Lower leg skin (tissue), 4 donors: Measurements from ENCODE around the gene PLCH2. TPM values are rescaled to one million over a fixed set of nuclear protein-coding genes. Genes with fewer than 3 reads are reported as not detected.

ENCODE experiments used
- DNase-seq, 2 donors: peaks; one replicate each; pipeline ENCODE4 v3.0.0-alpha.2; 2019; ENCODE audit warnings: low spot score in 2 of 2
- H3K4me3 ChIP-seq: fragments of 200-600 bp; sonication (generic); 2 replicates; pipeline ENCODE4 v1.5.1; 2017; ENCODE audit warnings: mild to moderate bottlenecking, low read depth; ENCODE audit not compliant: poor library complexity, severe bottlenecking
- POLR2A ChIP-seq, 2 donors: fragments of 450-650 bp; IDR thresholded peaks; one replicate each; pipeline ENCODE4 v1.6.1; 2016 to 2017; ENCODE audit warnings: antibody characterized with exemption in 2 of 2, mild to moderate bottlenecking in 1 of 2, moderate library complexity in 1 of 2
- WGBS, 2 donors: methylation state at CpG; one replicate each; pipeline ENCODE4 v1.1.5; 2018; 5-methylcytosine and 5-hydroxymethylcytosine counted together
- intact Hi-C: fragments of 100-400 bp; cut with DNase I; formaldehyde crosslinking; loops from one replicate; pipeline ENCODE4 v1.15.0; 2023; ENCODE audit warnings: low total_unique reads
- total RNA-seq, 4 donors: library from RNA; depleted of rRNA; stranded (reverse); fragments of >200 nt; gene quantifications; one replicate each; pipeline ENCODE4 v1.1.0, GENCODE V29; 2016
- TF ChIP-seq, protein P1 (sequence below), 3 donors: fragments of 450-650 bp; IDR thresholded peaks; one replicate each; pipeline ENCODE4 v1.5.1; 2016; ENCODE audit warnings: antibody characterized with exemption in 3 of 3, mild to moderate bottlenecking in 3 of 3, moderate library complexity in 2 of 3

The PLCH2 gene
- total RNA-seq, 4 donors from 2014 or later: 83.2 to 170 (median 115) TPM

DNA sequence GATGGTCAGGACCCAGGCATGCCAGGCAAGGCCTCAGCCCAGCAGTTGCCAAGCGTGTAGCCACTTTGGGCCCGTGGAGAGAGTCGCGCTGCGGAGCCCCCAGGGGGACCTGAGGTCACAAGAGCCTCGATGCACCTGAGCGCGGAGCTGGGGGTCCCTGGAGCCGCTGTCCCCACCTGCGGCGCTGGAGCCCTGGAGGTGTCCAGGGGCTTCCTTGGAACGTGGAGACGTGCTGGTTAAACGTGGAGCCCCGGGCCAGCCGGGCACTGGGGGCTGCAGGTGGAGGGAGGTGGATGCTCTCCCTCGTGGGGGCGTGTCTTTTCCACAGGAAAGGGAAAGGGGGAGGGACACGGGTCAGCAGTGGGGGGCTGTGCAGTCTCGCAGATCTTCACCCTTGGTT, 3.1 kb downstream of the PLCH2 start:
- TF ChIP-seq, protein P1, sequence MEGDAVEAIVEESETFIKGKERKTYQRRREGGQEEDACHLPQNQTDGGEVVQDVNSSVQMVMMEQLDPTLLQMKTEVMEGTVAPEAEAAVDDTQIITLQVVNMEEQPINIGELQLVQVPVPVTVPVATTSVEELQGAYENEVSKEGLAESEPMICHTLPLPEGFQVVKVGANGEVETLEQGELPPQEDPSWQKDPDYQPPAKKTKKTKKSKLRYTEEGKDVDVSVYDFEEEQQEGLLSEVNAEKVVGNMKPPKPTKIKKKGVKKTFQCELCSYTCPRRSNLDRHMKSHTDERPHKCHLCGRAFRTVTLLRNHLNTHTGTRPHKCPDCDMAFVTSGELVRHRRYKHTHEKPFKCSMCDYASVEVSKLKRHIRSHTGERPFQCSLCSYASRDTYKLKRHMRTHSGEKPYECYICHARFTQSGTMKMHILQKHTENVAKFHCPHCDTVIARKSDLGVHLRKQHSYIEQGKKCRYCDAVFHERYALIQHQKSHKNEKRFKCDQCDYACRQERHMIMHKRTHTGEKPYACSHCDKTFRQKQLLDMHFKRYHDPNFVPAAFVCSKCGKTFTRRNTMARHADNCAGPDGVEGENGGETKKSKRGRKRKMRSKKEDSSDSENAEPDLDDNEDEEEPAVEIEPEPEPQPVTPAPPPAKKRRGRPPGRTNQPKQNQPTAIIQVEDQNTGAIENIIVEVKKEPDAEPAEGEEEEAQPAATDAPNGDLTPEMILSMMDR (IDR thresholded peaks at IDR 0.05): no peak
- TF ChIP-seq POLR2A (IDR thresholded peaks at IDR 0.05): no peak
- intact Hi-C loops: no loop called here
- no peak for DNase-seq
- WGBS, 2 donors: 80 to 86% methylated on average over 20 of the region's 20 CpGs
- H3K4me3 ChIP-seq: no peak overlapping the region

DNA sequence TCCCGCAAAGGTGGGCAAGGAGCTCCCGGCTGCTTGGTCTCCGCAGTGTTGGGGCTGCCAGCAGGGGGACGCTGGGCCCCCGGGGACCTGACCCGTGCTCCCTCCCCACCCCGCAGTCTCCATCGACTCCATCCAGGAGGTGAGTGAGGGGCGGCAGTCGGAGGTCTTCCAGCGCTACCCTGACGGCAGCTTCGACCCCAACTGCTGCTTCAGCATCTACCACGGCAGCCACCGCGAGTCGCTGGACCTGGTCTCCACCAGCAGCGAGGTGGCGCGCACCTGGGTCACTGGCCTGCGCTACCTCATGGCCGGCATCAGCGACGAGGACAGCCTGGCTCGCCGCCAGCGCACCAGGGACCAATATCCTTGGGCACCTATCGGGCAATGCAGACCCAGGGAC, 3.5 kb downstream of the PLCH2 start:
- DNase-seq: no peak
- no peak for TF ChIP-seq POLR2A (IDR thresholded peaks at IDR 0.05)
- TF ChIP-seq, protein P1 (IDR thresholded peaks at IDR 0.05): no peak
- 86 to 94% methylated on average over 8 to 28 of the region's 28 CpGs for WGBS, 2 donors
- no peak overlapping the region for H3K4me3 ChIP-seq
- intact Hi-C loops: no loop called here

DNA sequence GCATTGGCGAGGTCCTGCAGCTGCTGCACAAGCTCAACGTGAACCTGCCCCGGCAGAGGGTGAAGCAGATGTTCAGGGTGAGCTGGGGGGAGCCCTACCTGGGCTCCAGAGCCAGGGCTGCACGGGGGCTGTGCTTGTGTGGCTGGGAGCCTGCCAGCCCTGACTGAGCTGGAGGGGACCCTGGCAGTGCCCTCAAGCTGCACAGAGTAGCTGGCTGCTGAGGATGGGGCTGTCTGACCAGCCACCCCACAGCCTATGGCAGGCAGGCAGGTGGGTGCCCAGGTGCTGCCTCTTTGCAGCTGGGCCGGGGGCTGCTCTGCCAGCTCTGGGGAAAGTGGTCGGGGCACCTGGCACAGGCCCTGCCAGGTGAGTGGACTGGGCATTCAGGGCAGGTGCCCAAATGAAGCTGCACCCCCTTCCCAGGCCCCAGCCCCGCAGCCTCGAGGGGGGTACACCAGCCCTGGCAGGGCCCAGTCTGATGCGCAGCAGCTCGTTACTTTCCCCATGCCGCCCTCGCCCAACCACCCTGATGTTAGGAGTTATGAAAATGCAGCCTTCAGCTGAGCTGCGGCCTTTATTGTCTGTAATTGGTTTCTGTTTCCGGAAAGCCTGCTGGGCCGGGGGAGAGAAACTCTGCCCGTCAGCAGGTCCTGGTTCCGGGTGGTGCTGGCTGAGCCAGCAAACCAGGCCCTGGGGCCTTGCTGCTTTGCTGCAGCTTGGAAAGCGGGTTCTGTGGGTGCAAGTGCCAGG, 4.3 kb downstream of the PLCH2 start:
- TF ChIP-seq, protein P1 (IDR thresholded peaks at IDR 0.05): no peak
- TF ChIP-seq POLR2A (IDR thresholded peaks at IDR 0.05): no peak
- intact Hi-C loops: no loop called here
- 34 to 65% methylated on average over 7 to 17 of the region's 18 CpGs for WGBS, 2 donors
- no peak for DNase-seq
- H3K4me3 ChIP-seq: no peak overlapping the region

DNA sequence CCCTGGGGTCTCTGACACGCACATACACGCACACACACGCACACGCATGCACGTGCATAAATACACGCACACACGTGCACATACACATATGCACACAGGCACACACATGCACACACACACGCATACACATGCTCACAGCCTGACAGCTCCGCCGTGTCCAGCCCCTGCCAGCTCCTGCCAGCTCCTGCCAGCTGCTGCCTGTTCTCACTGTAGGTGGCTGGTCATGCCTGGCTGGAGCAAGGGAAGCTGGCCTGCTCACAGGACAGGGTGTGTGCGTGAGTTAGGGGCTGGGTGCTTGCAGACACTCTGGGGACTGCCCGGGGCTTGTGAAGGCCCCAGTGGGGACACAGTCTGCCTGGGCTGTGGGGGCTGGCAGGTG, 4.9 kb downstream of the PLCH2 start:
- peak in 1 of 2 donors; percentile 29 for DNase-seq
- no peak overlapping the region for H3K4me3 ChIP-seq
- intact Hi-C loops: no loop called here
- TF ChIP-seq, protein P1 (IDR thresholded peaks at IDR 0.05): no peak
- no peak for TF ChIP-seq POLR2A (IDR thresholded peaks at IDR 0.05)
- WGBS, 2 donors: 45 to 65% methylated on average over 11 to 12 of the region's 12 CpGs

DNA sequence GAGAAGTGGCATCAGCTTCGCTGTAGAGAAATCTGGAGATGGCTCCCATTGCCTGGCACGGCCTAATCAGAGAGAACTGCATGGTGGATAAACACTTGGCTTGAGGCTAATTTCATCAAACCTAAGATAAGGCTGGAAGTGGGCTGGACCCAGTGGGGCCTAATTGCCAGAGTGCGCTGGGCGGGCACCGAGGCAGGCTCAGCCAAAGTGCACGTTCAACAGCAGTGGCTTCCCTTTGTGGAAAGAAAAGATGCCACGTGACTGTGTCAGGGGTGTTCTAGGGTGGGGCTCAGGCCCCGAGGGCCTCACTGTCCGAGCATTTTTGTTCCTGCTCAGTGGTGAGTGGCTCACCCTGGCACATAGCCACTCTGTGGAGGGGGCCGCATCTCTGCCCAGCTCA, 5.8 kb downstream of the PLCH2 start:
- 41 to 43% methylated on average over 10 of the region's 10 CpGs for WGBS, 2 donors
- DNase-seq: no peak
- no peak overlapping the region for H3K4me3 ChIP-seq
- intact Hi-C loops: no loop called here
- TF ChIP-seq POLR2A (IDR thresholded peaks at IDR 0.05): no peak
- TF ChIP-seq, protein P1 (IDR thresholded peaks at IDR 0.05): no peak

DNA sequence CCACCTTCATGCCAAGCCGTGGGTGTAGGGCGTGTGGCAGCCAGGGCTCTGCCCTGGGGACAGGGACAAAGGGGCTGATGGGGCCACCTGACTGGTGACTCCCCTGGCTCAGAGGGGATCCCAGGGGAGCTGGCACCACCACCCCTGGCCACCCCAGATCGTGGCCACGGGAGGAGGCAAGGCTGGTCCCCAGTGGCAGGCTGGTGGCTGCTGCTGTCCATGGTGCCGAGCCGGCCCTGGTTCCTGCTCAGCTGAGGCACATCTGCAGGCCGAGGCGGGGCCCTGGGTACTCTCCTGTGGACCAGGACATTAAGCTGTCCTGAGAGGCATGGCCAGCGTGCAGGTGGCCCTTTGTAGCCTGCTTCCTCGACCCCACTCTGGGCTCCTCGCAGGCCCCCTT, 6.5 kb downstream of the PLCH2 start:
- intact Hi-C loops: no loop called here
- WGBS, 2 donors: 68 to 83% methylated on average over 3 to 11 of the region's 11 CpGs

More for the DNA sequence above, 6.5 kb downstream of the PLCH2 start:
- H3K4me3 ChIP-seq: no peak overlapping the region
- DNase-seq: no peak
- TF ChIP-seq, protein P1 (IDR thresholded peaks at IDR 0.05): no peak
- no peak for TF ChIP-seq POLR2A (IDR thresholded peaks at IDR 0.05)
